ENCODE results near the gene PLAC8L1.

Gene PLAC8L1

GRCh38 chr5:146082798-146083197 lies 22.6 kb downstream of the PLAC8L1 start:
- DNase-seq (ENCODE audit: low read depth, low spot score) = no peak
- no peak overlapping the region for H3K27ac ChIP-seq

GRCh38 chr5:146081556-146081955 lies 23.8 kb downstream of the PLAC8L1 start:
- no peak overlapping the region for H3K27ac ChIP-seq
- no peak for DNase-seq (ENCODE audit: low read depth, low spot score)

- DNase-seq (ENCODE audit: low read depth, low spot score) = peak; percentile 16
These were observed 25.5 kb downstream of the PLAC8L1 start for GRCh38 chr5:146079695-146080373.

GRCh38 chr5:146078566-146078965 lies 26.8 kb downstream of the PLAC8L1 start:
- no peak for DNase-seq (ENCODE audit: low read depth, low spot score)
- H3K27ac ChIP-seq = no peak overlapping the region

More at GRCh38 chr5:146079695-146080373, 25.5 kb downstream of the PLAC8L1 start:
- no peak overlapping the region for H3K27ac ChIP-seq

- H3K27ac ChIP-seq = no peak overlapping the region
- DNase-seq (ENCODE audit: low read depth, low spot score) = no peak
These were observed 28.9 kb downstream of the PLAC8L1 start for GRCh38 chr5:146076455-146076854.

GRCh38 chr5:146076028-146076427 lies 29.3 kb downstream of the PLAC8L1 start:
- DNase-seq (ENCODE audit: low read depth, low spot score) = no peak
- no peak overlapping the region for H3K27ac ChIP-seq

GRCh38 chr5:146073239-146073900 lies 32.0 kb downstream of the PLAC8L1 start:
- H3K27ac ChIP-seq = no peak overlapping the region
- DNase-seq (ENCODE audit: low read depth, low spot score) = no peak

GRCh38 chr5:146072595-146072994 lies 32.8 kb downstream of the PLAC8L1 start:
- no peak for DNase-seq (ENCODE audit: low read depth, low spot score)
- no peak overlapping the region for H3K27ac ChIP-seq

GRCh38 chr5:146071171-146071570 lies 34.2 kb downstream of the PLAC8L1 start:
- H3K27ac ChIP-seq = no peak overlapping the region
- DNase-seq (ENCODE audit: low read depth, low spot score) = no peak

- no peak overlapping the region for H3K27ac ChIP-seq
- no peak for DNase-seq (ENCODE audit: low read depth, low spot score)
These were observed 34.6 kb downstream of the PLAC8L1 start for GRCh38 chr5:146070746-146071145.

- no peak overlapping the region for H3K27ac ChIP-seq
- DNase-seq (ENCODE audit: low read depth, low spot score) = no peak
These were observed 35.6 kb downstream of the PLAC8L1 start for GRCh38 chr5:146069780-146070099.

- H3K27ac ChIP-seq = no peak overlapping the region
- no peak for DNase-seq (ENCODE audit: low read depth, low spot score)
These were observed 36.2 kb downstream of the PLAC8L1 start for GRCh38 chr5:146068977-146069779.

GRCh38 chr5:146068206-146068605 lies 37.2 kb downstream of the PLAC8L1 start:
- DNase-seq (ENCODE audit: low read depth, low spot score) = no peak
- no peak overlapping the region for H3K27ac ChIP-seq

- H3K27ac ChIP-seq = no peak overlapping the region
- no peak for DNase-seq (ENCODE audit: low read depth, low spot score)
These were observed 38.4 kb downstream of the PLAC8L1 start for GRCh38 chr5:146066968-146067367.

GRCh38 chr5:146060221-146060585 lies 45.2 kb downstream of the PLAC8L1 start:
- DNase-seq (ENCODE audit: low read depth, low spot score) = no peak
- H3K27ac ChIP-seq = no peak overlapping the region

- no peak for DNase-seq (ENCODE audit: low read depth, low spot score)
These were observed 45.7 kb downstream of the PLAC8L1 start for GRCh38 chr5:146059460-146060220.

GRCh38 chr5:146055432-146055831 lies 49.9 kb downstream of the PLAC8L1 start:
- no peak for DNase-seq (ENCODE audit: low read depth, low spot score)
- H3K27ac ChIP-seq = no peak overlapping the region

More at GRCh38 chr5:146059460-146060220, 45.7 kb downstream of the PLAC8L1 start:
- H3K27ac ChIP-seq = no peak overlapping the region

- no peak for DNase-seq (ENCODE audit: low read depth, low spot score)
- no peak overlapping the region for H3K27ac ChIP-seq
These were observed 52.6 kb downstream of the PLAC8L1 start for GRCh38 chr5:146052780-146053179.

GRCh38 chr5:146051678-146052077 lies 53.7 kb downstream of the PLAC8L1 start:
- H3K27ac ChIP-seq = no peak overlapping the region
- no peak for DNase-seq (ENCODE audit: low read depth, low spot score)

- no peak for DNase-seq (ENCODE audit: low read depth, low spot score)
- no peak overlapping the region for H3K27ac ChIP-seq
These were observed 55.3 kb downstream of the PLAC8L1 start for GRCh38 chr5:146050086-146050485.

GRCh38 chr5:146049704-146050026 lies 55.7 kb downstream of the PLAC8L1 start:
- no peak for DNase-seq (ENCODE audit: low read depth, low spot score)
- no peak overlapping the region for H3K27ac ChIP-seq

Measured in epithelial cell of prostate (primary cell).